ENCODE data around the gene BRME1. TPM values are rescaled to one million over a fixed set of nuclear protein-coding genes. Genes with fewer than 3 reads are reported as not detected.

Gene BRME1
- total RNA-seq, 1 experiment from 2014 or later: 17.4 TPM

GRCh38 chr19:13952154-13952930 lies 46.4 kb upstream of the BRME1 start, which contains the start of gene DCAF15:
Gene DCAF15 (plus strand): TSS chr19:13952509. CDS start chr19:13952513, 4 bp downstream.
- Mint-ChIP-seq H3K36me3 (ENCODE audit: insufficient read depth, unreplicated experiment) (peaks cover 19% of the 10 kb centered on the region), H3K27me3 (ENCODE audit: insufficient read depth, unreplicated experiment) (no peaks in the 10 kb centered on the region), H3K4me1 (ENCODE audit: low read depth, unreplicated experiment) (no peaks in the 10 kb centered on the region), H3K27ac (ENCODE audit: unreplicated experiment) (peak within 1 kb of the TSS; percentile 81), H3K4me3 (ENCODE audit: unreplicated experiment) (peak within 1 kb of the TSS; percentile 71), H3K9me3 (ENCODE audit: unreplicated experiment) (no peaks in the 10 kb centered on the region)
- DNase-seq: peak; percentile 99
- Histone ChIP-seq H3K4me3 (ENCODE audit: low read depth, low read length) (peak within 1 kb of the TSS; percentile 90), H3K36me3 (ENCODE audit: control insufficient read depth, insufficient read depth, low read length) (peaks cover 2% of the 10 kb centered on the region), H3K27me3 (replicated peaks; ENCODE audit: control insufficient read depth, insufficient read depth, low read length) (no peaks in the 10 kb centered on the region), H3K9me3 (no peaks in the 10 kb centered on the region), H3K4me1 (0 out of 2 replicates have a peak, but pooled peaks cover 6% of the 10 kb centered on the region)
- TF ChIP-seq CTCF (IDR thresholded peaks at IDR 0.05; ENCODE audit: insufficient read depth in 1 of 2, low read depth in 1 of 2, low read length in 1 of 2, severe bottlenecking in 1 of 2, unreplicated experiment in 1 of 2): no peak
- ChIA-PET POLR2A (interaction anchor here (0.8 kb wide), 1 partner anchor 9 kb away, joined by 17 read pairs; no protein-coding TSS in a partner anchor), CTCF (interaction anchor here (0.6 to 1.5 kb wide), 2 partner anchors 120 to 186 kb away, joined by 3 to 4 read pairs; partner anchors contain the start of gene MISP3)
- intact Hi-C loops (cut with micrococcal nuclease; ENCODE audit: unreplicated experiment): loop anchor here (1.0 to 2.0 kb wide), 3 partner anchors 26 to 72 kb away; no protein-coding TSS in a partner anchor
- no TSS peak for BruUV-seq (replicated peaks)

- no peaks in the 10 kb centered on the region for H3K9me3 ChIP-seq
- Mint-ChIP-seq H3K27ac (ENCODE audit: unreplicated experiment) (peak overlapping the region; percentile 81), H3K4me3 (ENCODE audit: unreplicated experiment) (peak overlapping the region; percentile 71), H3K4me1 (ENCODE audit: low read depth, unreplicated experiment) (no peaks in the 10 kb centered on the region), H3K27me3 (ENCODE audit: insufficient read depth, unreplicated experiment) (no peaks in the 10 kb centered on the region), H3K36me3 (ENCODE audit: insufficient read depth, unreplicated experiment) (peaks cover 14% of the 10 kb centered on the region), H3K9me3 (ENCODE audit: unreplicated experiment) (no peaks in the 10 kb centered on the region)
- CTCF ChIA-PET: no interaction called here
- peak overlapping the region; percentile 22 for H3K4me3 ChIP-seq (ENCODE audit: low read depth, low read length)
- no peak for TF ChIP-seq CTCF (IDR thresholded peaks at IDR 0.05; ENCODE audit: insufficient read depth in 1 of 2, low read depth in 1 of 2, low read length in 1 of 2, severe bottlenecking in 1 of 2, unreplicated experiment in 1 of 2)
- no peak for DNase-seq
- 0 out of 2 replicates have a peak, but pooled peaks cover 6% of the 10 kb centered on the region for H3K4me1 ChIP-seq
- intact Hi-C loops (cut with micrococcal nuclease; ENCODE audit: unreplicated experiment): loop anchor here (1.0 to 2.0 kb wide), 3 partner anchors 27 to 71 kb away; no protein-coding TSS in a partner anchor
- BruUV-seq (replicated peaks): no TSS peak
- peaks cover 2% of the 10 kb centered on the region for H3K36me3 ChIP-seq (ENCODE audit: control insufficient read depth, insufficient read depth, low read length)
- POLR2A ChIA-PET: interaction anchor here (0.8 kb wide), 1 partner anchor 10 kb away, joined by 17 read pairs; no protein-coding TSS in a partner anchor
- no peaks in the 10 kb centered on the region for H3K27me3 ChIP-seq (replicated peaks; ENCODE audit: control insufficient read depth, insufficient read depth, low read length)
Observed at GRCh38 chr19:13951799-13952153, 45.9 kb upstream of the BRME1 start.

GRCh38 chr19:13951043-13951442 lies 45.1 kb upstream of the BRME1 start:
- H3K36me3 Mint-ChIP-seq (ENCODE audit: insufficient read depth, unreplicated experiment): peaks cover 14% of the 10 kb centered on the region

More at GRCh38 chr19:13951043-13951442, 45.1 kb upstream of the BRME1 start:
- Histone ChIP-seq H3K36me3 (ENCODE audit: control insufficient read depth, insufficient read depth, low read length) (no peaks in the 10 kb centered on the region; the same call in 1 of the 2 replicates), H3K9me3 (no peaks in the 10 kb centered on the region), H3K4me1 (0 out of 2 replicates have a peak, but pooled peaks cover 6% of the 10 kb centered on the region), H3K27me3 (replicated peaks; ENCODE audit: control insufficient read depth, insufficient read depth, low read length) (no peaks in the 10 kb centered on the region), H3K4me3 (ENCODE audit: low read depth, low read length) (no peak overlapping the region)
- TF ChIP-seq CTCF (IDR thresholded peaks at IDR 0.05; ENCODE audit: insufficient read depth in 1 of 2, low read depth in 1 of 2, low read length in 1 of 2, severe bottlenecking in 1 of 2, unreplicated experiment in 1 of 2): no peak
- no TSS peak for BruUV-seq (replicated peaks)
- intact Hi-C loops (cut with micrococcal nuclease; ENCODE audit: unreplicated experiment): no loop called here
- no peaks in the 10 kb centered on the region for H3K27me3 Mint-ChIP-seq (ENCODE audit: insufficient read depth, unreplicated experiment)
- no peaks in the 10 kb centered on the region for H3K4me1 Mint-ChIP-seq (ENCODE audit: low read depth, unreplicated experiment)
- no peak overlapping the region for H3K27ac Mint-ChIP-seq (ENCODE audit: unreplicated experiment)
- no peaks in the 10 kb centered on the region for H3K9me3 Mint-ChIP-seq (ENCODE audit: unreplicated experiment)
- no peak for DNase-seq
- H3K4me3 Mint-ChIP-seq (ENCODE audit: unreplicated experiment): no peak overlapping the region
- ChIA-PET CTCF (interaction anchor here (0.5 to 0.6 kb wide), 2 partner anchors 22 to 109 kb away, joined by 3 to 6 read pairs; no protein-coding TSS in a partner anchor), POLR2A (interaction anchor here (0.7 kb wide), 1 partner anchor 25 kb away, joined by 6 read pairs; no protein-coding TSS in a partner anchor)
